ENCODE data around the gene MUC20.
A peak's percentile ranks its signal among the peaks of the same experiment; 100 is the strongest.
"Not testable (repeated sequence)": the region's sequence is repeated elsewhere in the genome, so short reads cannot be mapped to it uniquely, and the experiment has no call there.

Gene MUC20, protein sequence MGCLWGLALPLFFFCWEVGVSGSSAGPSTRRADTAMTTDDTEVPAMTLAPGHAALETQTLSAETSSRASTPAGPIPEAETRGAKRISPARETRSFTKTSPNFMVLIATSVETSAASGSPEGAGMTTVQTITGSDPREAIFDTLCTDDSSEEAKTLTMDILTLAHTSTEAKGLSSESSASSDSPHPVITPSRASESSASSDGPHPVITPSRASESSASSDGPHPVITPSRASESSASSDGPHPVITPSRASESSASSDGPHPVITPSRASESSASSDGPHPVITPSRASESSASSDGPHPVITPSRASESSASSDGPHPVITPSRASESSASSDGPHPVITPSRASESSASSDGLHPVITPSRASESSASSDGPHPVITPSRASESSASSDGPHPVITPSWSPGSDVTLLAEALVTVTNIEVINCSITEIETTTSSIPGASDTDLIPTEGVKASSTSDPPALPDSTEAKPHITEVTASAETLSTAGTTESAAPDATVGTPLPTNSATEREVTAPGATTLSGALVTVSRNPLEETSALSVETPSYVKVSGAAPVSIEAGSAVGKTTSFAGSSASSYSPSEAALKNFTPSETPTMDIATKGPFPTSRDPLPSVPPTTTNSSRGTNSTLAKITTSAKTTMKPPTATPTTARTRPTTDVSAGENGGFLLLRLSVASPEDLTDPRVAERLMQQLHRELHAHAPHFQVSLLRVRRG

GRCh38 chr3:195720831-195721506 lies at the start of gene MUC20:
MUC20 (plus strand) TSS chr3:195720978; CDS start chr3:195721008, 30 bp downstream.
- DNase-seq; in situ Hi-C loops (cut with HindIII; ENCODE audit: low pct_ligation_motif_present, low pct_unique_long_range_greater_than_20kb, low sequenced_read_pairs): not testable (repeated sequence)

GRCh38 chr3:195671283-195671682 lies 49.5 kb upstream of the MUC20 start:
- DNase-seq; in situ Hi-C loops (cut with HindIII; ENCODE audit: low pct_ligation_motif_present, low pct_unique_long_range_greater_than_20kb, low sequenced_read_pairs): not testable (repeated sequence)

GRCh38 chr3:195673711-195674110 lies 47.1 kb upstream of the MUC20 start:
- DNase-seq; in situ Hi-C loops (cut with HindIII; ENCODE audit: low pct_ligation_motif_present, low pct_unique_long_range_greater_than_20kb, low sequenced_read_pairs): not testable (repeated sequence)

GRCh38 chr3:195678391-195679015 lies 42.3 kb upstream of the MUC20 start:
- in situ Hi-C loops (cut with HindIII; ENCODE audit: low pct_ligation_motif_present, low pct_unique_long_range_greater_than_20kb, low sequenced_read_pairs); DNase-seq: not testable (repeated sequence)

DNA sequence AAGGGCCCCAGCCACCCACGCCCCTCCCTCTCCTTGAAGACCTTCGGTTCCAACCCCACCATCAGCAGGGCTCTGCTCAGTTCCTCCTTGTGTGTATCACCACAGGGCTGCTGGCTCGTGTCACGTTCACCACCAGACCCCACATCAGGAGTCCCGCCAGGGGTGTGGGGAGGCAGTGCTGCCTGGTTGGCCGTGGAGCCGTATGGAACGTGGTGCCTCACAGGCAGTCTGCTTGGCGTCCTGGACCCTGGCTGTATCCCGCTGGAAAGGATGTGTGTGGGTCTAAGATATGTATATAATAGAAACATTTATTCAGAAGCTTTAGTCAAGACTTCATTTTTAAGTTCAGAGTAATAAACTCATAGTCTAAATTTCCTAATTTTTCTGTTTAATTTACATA lies 40.1 kb upstream of the MUC20 start:
- DNase-seq; in situ Hi-C loops (cut with HindIII; ENCODE audit: low pct_ligation_motif_present, low pct_unique_long_range_greater_than_20kb, low sequenced_read_pairs): not testable (repeated sequence)

GRCh38 chr3:195681458-195682103 lies 39.2 kb upstream of the MUC20 start:
- in situ Hi-C loops (cut with HindIII; ENCODE audit: low pct_ligation_motif_present, low pct_unique_long_range_greater_than_20kb, low sequenced_read_pairs): not testable (repeated sequence)

DNA sequence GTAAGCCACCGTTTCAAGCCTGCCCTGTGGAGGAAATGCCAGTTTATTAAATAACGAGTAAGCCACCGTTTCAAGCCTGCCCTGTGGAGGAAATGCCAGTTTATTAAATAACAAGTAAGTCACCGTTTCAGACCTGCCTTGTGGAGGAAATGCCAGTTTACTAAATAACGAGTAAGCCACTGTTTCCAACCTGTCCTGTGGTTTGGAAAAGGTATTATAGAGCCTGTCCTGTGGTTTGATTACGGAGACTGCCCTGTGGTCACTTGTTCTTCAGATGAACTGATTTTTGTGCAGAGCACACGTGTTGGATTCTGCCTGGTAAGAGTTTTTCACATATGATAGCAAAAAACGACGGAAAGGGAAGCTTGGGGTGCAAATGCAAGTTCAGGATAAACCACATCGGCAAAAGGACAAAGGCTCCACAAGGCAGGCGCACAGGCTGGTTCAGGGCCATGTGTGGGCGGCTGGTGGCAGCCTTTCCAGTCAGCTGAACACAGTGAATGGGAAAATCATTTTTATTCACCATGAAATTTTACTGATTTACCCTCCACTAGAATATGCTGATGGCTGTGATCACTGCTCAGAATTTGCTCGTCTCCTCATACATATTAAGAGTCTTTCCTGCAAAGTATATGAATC lies 38.6 kb upstream of the MUC20 start:
- in situ Hi-C loops (cut with HindIII; ENCODE audit: low pct_ligation_motif_present, low pct_unique_long_range_greater_than_20kb, low sequenced_read_pairs): not testable (repeated sequence)

More at GRCh38 chr3:195681458-195682103, 39.2 kb upstream of the MUC20 start:
- not testable (repeated sequence) for DNase-seq

DNA sequence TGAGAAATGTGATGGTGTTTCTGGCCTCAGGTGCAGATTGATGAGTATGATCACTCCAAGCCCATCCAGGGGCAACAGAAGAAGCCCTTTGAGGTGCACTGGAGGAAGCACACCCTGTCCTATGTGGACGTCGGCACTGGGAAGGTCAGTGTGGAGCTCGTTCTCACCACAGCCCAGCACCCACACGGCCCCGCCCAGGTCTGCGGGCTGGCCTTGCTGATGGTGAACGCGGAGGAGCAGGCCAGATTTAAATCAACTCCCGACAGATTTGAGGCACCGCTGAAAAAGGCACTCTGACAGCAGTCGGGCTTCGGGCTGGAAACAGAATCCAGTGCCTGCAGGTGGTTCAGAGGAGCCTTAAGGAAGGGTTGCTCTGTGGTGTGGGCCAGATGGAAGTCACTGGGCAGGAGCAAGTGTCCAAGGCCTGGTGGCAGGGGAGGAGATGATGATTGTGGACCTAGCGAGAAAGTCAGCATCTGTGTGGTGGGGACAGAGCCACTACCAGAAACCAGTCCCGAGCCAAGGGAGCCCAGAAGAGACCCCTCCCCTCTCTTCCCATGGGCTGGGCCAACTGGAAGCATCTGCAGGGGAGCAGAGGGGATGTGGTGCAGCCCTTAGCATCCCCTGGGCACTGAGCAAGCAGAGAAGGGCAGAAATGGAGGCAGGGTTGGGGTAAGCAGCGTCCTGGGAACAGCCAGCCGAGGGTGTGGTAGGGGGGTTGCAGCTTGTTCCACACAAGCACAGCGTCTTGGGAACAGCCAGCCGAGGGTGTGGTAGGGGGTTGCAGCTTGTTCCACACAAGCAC lies 36.9 kb upstream of the MUC20 start:
- DNase-seq; in situ Hi-C loops (cut with HindIII; ENCODE audit: low pct_ligation_motif_present, low pct_unique_long_range_greater_than_20kb, low sequenced_read_pairs): not testable (repeated sequence)

More for the DNA sequence above, 38.6 kb upstream of the MUC20 start:
- DNase-seq: not testable (repeated sequence)

GRCh38 chr3:195684527-195685257 lies 36.1 kb upstream of the MUC20 start:
- in situ Hi-C loops (cut with HindIII; ENCODE audit: low pct_ligation_motif_present, low pct_unique_long_range_greater_than_20kb, low sequenced_read_pairs); DNase-seq: not testable (repeated sequence)

DNA sequence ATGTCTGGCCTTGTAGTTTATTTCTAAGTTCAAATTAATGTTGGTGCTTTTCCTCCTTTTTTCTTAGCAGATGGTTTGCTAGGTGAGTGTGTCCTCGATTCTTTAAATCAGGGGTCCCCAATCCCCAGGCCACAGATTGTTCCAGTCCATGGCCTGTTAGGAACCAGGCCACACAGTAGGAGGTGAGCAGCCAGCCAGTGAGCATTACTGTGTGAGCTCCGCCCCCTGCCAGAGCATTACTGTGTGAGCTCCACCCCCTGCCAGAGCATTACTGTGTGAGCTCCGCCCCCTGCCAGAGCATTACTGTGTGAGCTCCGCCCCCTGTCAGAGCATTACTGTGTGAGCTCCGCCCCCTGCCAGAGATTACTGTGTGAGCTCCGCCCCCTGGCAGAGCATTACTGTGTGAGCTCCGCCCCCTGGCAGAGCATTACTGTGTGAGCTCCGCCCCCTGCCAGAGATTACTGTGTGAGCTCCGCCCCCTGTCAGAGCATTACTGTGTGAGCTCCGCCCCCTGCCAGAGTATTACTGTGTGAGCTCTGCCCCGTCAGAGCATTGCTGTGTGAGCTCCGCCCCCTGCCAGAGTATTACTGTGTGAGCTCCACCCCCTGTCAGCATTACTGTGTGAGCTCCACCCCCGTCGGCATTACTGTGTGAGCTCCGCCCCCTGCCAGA lies 34.1 kb upstream of the MUC20 start:
- DNase-seq; in situ Hi-C loops (cut with HindIII; ENCODE audit: low pct_ligation_motif_present, low pct_unique_long_range_greater_than_20kb, low sequenced_read_pairs): not testable (repeated sequence)

DNA sequence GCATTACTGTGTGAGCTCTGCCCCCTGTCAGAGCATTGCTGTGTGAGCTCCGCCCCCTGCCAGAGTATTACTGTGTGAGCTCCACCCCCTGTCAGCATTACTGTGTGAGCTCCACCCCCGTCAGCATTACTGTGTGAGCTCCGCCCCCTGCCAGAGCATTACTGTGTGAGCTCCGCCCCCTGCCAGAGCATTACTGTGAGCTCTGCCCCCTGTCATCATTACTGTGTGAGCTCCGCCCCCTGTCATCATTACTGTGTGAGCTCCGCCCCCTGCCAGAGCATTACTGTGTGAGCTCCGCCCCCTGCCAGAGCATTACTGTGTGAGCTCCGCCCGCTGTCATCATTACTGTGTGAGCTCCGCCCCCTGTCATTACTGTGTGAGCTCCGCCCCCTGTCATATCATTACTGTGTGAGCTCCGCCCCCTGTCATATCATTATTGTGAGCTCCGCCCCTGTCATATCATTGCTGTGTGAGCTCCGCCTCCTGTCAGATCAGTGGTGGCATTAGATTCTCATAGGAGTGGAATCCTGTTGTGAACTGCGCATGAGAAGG lies 33.5 kb upstream of the MUC20 start:
- DNase-seq: peak; percentile 26
- in situ Hi-C loops (cut with HindIII; ENCODE audit: low pct_ligation_motif_present, low pct_unique_long_range_greater_than_20kb, low sequenced_read_pairs): not testable (repeated sequence)

DNA sequence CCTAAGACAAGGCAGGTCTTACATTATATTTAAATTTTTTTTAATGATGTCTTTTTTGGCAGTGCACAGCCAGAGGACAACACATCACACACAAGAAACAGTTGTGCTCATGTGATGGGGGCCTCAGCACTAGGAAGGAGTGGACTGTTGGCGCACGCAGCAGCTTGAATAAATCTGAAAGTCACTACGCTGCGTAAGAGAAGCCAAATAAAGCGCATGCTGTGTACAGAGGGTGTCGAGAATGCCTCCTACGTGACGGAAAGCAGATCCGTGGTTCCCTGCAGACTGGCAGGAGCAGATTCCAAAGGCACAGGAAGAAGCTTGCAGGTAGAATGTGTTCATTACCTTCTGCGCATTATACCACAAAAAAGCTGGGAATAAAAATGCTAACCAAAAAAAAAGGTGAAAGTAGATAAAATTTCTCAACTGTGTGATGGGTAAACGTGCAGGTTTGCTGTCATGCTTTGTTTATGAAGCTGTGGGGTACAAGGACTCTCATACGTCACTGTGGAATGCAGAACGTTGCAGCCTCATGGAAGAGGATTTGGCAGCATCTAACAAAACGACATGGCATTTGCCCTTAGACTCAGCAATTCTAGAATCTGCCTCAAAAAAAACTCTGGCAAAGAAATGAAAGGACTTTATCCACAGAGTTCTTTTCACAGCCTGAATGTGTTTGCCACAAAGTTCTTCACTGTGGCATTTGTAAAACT lies 32.2 kb upstream of the MUC20 start:
- DNase-seq; in situ Hi-C loops (cut with HindIII; ENCODE audit: low pct_ligation_motif_present, low pct_unique_long_range_greater_than_20kb, low sequenced_read_pairs): not testable (repeated sequence)

DNA sequence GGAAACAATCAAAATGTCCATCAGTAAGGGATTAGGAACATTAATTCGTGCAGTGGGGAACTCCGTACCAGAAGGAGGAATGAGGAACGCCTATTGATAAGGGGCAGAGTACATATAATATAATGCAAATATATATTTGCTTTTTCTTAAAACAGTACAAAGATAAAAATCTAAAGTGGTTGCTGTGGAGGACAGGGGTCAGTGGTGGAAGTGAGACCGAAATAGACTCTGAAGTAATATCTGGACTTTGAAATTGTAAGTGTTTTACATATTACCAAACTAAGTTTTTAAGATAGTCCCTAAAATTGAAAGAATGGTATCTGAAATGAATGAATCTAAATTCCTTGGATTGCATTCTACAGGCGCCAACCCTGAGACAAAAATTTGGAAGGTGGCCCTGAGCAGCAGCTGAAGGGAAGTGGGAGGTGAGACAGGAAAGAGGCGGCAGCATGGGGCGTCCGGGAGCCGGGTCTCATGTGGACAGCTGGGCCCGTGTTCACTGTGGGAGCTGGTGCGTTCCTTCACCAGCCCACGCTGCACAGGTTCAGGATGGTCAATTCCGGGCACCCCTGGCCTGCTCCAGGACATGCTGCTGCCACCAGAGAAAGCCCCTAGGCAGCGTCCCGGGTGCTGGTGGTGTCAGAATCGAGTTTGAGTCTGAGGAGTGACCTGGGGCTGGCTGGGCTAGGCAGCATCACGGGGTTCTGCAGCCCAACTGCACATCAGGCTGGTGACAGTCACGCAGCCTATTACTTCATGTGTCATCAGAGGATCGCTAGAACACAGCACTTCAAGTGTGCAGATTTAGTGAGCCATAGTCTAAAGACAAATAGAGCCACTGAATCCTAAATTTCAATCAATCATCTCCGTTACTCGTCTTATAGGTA lies 31.4 kb upstream of the MUC20 start:
- DNase-seq; in situ Hi-C loops (cut with HindIII; ENCODE audit: low pct_ligation_motif_present, low pct_unique_long_range_greater_than_20kb, low sequenced_read_pairs): not testable (repeated sequence)

- no peak for DNase-seq
- in situ Hi-C loops (cut with HindIII; ENCODE audit: low pct_ligation_motif_present, low pct_unique_long_range_greater_than_20kb, low sequenced_read_pairs): no loop called here
These were observed 29.8 kb upstream of the MUC20 start for GRCh38 chr3:195690951-195691350.

Measured in ACHN (cell line).